H54 (cell line): Measurements from ENCODE around the gene ZNF746.

Source experiments
- DNase-seq: peaks from one replicate; pipeline ENCODE4 v3.0.0; 2011; ENCODE audit warnings: low spot score, mixed read lengths; ENCODE audit not compliant: insufficient read length
- FAIRE-seq: peaks from 3 replicates; lab custom pipeline; 2011; peaks lifted over from hg19 to GRCh38; lab: Jason Lieb, UNC
- POLR2A ChIP-seq: IDR thresholded peaks from 2 replicates; pipeline ENCODE4 v1.6.1; 2011; ENCODE audit warnings: low read depth, mild to moderate bottlenecking, low read length

The ZNF746 gene

GRCh38 chr7:149475121-149476045 is 22.2 kb downstream of the ZNF746 start:
- no peak for TF ChIP-seq POLR2A
- FAIRE-seq: no peak
- no peak for DNase-seq

GRCh38 chr7:149474309-149475120 is 23.1 kb downstream of the ZNF746 start:
- no peak for DNase-seq
- no peak for FAIRE-seq
- no peak for TF ChIP-seq POLR2A

- no peak for TF ChIP-seq POLR2A
- FAIRE-seq (no peak), DNase-seq (no peak)
These were observed 24.4 kb downstream of the ZNF746 start for GRCh38 chr7:149473251-149473650.

GRCh38 chr7:149471289-149471953 is 26.2 kb downstream of the ZNF746 start:
- DNase-seq: no peak
- no peak for FAIRE-seq
- no peak for TF ChIP-seq POLR2A

GRCh38 chr7:149469806-149470205 is 27.8 kb downstream of the ZNF746 start:
- no peak for DNase-seq
- TF ChIP-seq POLR2A: no peak
- no peak for FAIRE-seq

GRCh38 chr7:149468208-149468607 is 29.4 kb downstream of the ZNF746 start:
- FAIRE-seq (no peak), DNase-seq (no peak)

GRCh38 chr7:149467321-149467859 is 30.2 kb downstream of the ZNF746 start:
- DNase-seq (no peak), FAIRE-seq (no peak)
- TF ChIP-seq POLR2A: no peak

More at GRCh38 chr7:149468208-149468607, 29.4 kb downstream of the ZNF746 start:
- no peak for TF ChIP-seq POLR2A

GRCh38 chr7:149466364-149466763 is 31.2 kb downstream of the ZNF746 start:
- DNase-seq (no peak), FAIRE-seq (no peak)
- TF ChIP-seq POLR2A: no peak

- TF ChIP-seq POLR2A: no peak
- DNase-seq: no peak
- no peak for FAIRE-seq
These were observed 34.0 kb downstream of the ZNF746 start for GRCh38 chr7:149463500-149464161.

GRCh38 chr7:149462101-149462520 is 35.5 kb downstream of the ZNF746 start:
- no peak for TF ChIP-seq POLR2A
- no peak for FAIRE-seq
- DNase-seq: no peak

- FAIRE-seq: no peak
These were observed 36.9 kb downstream of the ZNF746 start, which contains the start of gene ZNF777 for GRCh38 chr7:149460493-149461277. TSS of gene ZNF777 (minus strand) at chr7:149461062. CDS start at chr7:149456022, 5,040 bp downstream.

GRCh38 chr7:149459540-149460452 is 37.8 kb downstream of the ZNF746 start:
- no peak for TF ChIP-seq POLR2A
- no peak for DNase-seq
- no peak for FAIRE-seq

More at GRCh38 chr7:149460493-149461277, 36.9 kb downstream of the ZNF746 start, which contains the start of gene ZNF777:
- DNase-seq: peak; percentile 96
- TF ChIP-seq POLR2A: peak; percentile 63
